SK-N-SH (cell line): ENCODE results near the gene NDUFC2.

Source experiments
- GATA2 ChIP-seq: sonication (generic); formaldehyde crosslinking; IDR thresholded peaks from 2 replicates; pipeline ENCODE4 v1.5.0; 2020; ENCODE audit warnings: mild to moderate bottlenecking, missing genetic modification reagents
- RCOR1 ChIP-seq: fragments of 150-350 bp; IDR thresholded peaks from 2 replicates; pipeline ENCODE4 v1.6.1; 2017; ENCODE audit warnings: antibody characterized with exemption, low read length
- RXRA ChIP-seq: IDR thresholded peaks from 2 replicates; pipeline ENCODE4 v1.4.0; 2012; ENCODE audit warnings: low read depth, mild to moderate bottlenecking, borderline replicate concordance
- SMC3 ChIP-seq: IDR thresholded peaks from 2 replicates; pipeline ENCODE4 v1.6.1; 2012; ENCODE audit warnings: low read depth, low read length, improper control_type of control experiment
- TAF1 ChIP-seq: IDR thresholded peaks from 2 replicates; pipeline ENCODE4 v1.6.1; 2012; ENCODE audit warnings: low read depth, mild to moderate bottlenecking, low read length, moderate library complexity, borderline replicate concordance
- USF2 ChIP-seq: fragments of 150-350 bp; IDR thresholded peaks from 2 replicates; pipeline ENCODE4 v1.6.1; 2017; ENCODE audit warnings: antibody characterized with exemption, low read length, low read depth, borderline replicate concordance
- TF ChIP-seq, protein P1 (sequence below): fragments of 200-600 bp; sonication (generic); IDR thresholded peaks from 2 replicates; pipeline ENCODE4 v1.6.1; 2017; ENCODE audit warnings: antibody characterized with exemption, mild to moderate bottlenecking, moderate library complexity
- TF ChIP-seq, protein P2 (sequence below): IDR thresholded peaks from 2 replicates; pipeline ENCODE4 v1.4.0; 2012; ENCODE audit warnings: low read depth

GRCh38 chr11:78037056-78037455, 42.6 kb downstream of the NDUFC2 start:
- TF ChIP-seq GATA2 (no peak), RXRA (no peak), RCOR1 (no peak), USF2 (no peak), SMC3 (no peak), TAF1 (no peak)
- TF ChIP-seq, protein P1, sequence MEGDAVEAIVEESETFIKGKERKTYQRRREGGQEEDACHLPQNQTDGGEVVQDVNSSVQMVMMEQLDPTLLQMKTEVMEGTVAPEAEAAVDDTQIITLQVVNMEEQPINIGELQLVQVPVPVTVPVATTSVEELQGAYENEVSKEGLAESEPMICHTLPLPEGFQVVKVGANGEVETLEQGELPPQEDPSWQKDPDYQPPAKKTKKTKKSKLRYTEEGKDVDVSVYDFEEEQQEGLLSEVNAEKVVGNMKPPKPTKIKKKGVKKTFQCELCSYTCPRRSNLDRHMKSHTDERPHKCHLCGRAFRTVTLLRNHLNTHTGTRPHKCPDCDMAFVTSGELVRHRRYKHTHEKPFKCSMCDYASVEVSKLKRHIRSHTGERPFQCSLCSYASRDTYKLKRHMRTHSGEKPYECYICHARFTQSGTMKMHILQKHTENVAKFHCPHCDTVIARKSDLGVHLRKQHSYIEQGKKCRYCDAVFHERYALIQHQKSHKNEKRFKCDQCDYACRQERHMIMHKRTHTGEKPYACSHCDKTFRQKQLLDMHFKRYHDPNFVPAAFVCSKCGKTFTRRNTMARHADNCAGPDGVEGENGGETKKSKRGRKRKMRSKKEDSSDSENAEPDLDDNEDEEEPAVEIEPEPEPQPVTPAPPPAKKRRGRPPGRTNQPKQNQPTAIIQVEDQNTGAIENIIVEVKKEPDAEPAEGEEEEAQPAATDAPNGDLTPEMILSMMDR: no peak
- TF ChIP-seq, protein P2, sequence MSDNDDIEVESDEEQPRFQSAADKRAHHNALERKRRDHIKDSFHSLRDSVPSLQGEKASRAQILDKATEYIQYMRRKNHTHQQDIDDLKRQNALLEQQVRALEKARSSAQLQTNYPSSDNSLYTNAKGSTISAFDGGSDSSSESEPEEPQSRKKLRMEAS: no peak
